LHCN-M2 (cell line): Measurements from ENCODE around the gene HIKESHI. TPM values are rescaled to one million over a fixed set of nuclear protein-coding genes. Genes with fewer than 3 reads are reported as not detected.

ENCODE experiments used
- DNase-seq: peaks from one replicate; pipeline ENCODE4 v3.0.0-alpha.2; 2012; ENCODE audit warnings: low read depth
- total RNA-seq: library from RNA; depleted of rRNA; stranded (reverse); fragments of >200 nt; gene quantifications from 2 replicates; pipeline ENCODE4 v1.2.3, GENCODE V29; 2014; rRNA removed

Gene HIKESHI
- total RNA-seq, 1 experiment from 2014 or later, result 67.3 TPM

DNA sequence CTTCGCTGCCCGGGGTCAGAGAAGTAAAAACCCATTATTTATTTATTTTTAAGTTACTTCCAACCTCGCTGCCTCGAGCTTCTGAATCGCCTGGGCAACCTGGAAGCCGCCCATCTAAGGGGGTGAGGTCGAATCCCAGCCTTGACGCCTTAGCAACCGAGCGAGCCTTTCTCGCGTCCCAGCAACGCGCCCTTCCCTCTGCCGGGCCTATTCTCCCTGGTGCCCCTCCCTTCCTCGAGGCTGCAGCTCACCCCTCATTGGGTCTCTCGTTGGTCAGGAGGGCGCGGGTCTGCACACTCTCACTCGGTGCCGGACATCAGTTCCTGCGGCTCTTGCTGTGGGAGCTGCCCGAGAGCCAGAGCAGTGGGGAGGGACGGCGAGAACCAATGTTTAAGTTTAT, 72.5 kb downstream of the HIKESHI start, which contains the start of gene CCDC81:
Gene CCDC81 (plus strand): TSS at position 302 of the 400 bp plus-strand sequence. CDS start 277 bp downstream, outside the sequence.
- no peak for DNase-seq

DNA sequence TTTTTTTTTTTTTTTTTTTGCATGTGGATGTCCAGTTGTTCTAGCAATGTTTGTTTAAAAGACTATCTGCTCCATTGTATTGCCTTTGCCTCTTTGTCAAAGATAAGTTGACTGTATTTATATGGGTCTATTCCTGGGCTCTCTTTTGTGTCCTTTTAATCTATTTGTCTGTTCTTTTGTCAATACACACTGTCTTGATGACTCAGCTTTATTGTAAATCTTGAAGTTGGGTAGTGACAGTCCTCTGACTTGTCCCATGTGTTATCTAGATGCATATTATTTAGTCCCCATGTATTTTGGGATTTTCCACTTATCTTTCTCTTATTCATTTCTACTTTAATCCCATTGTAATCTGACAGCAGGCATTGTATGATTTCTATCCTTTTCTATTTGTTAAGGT, 75.9 kb downstream of the HIKESHI start:
- no peak for DNase-seq

DNA sequence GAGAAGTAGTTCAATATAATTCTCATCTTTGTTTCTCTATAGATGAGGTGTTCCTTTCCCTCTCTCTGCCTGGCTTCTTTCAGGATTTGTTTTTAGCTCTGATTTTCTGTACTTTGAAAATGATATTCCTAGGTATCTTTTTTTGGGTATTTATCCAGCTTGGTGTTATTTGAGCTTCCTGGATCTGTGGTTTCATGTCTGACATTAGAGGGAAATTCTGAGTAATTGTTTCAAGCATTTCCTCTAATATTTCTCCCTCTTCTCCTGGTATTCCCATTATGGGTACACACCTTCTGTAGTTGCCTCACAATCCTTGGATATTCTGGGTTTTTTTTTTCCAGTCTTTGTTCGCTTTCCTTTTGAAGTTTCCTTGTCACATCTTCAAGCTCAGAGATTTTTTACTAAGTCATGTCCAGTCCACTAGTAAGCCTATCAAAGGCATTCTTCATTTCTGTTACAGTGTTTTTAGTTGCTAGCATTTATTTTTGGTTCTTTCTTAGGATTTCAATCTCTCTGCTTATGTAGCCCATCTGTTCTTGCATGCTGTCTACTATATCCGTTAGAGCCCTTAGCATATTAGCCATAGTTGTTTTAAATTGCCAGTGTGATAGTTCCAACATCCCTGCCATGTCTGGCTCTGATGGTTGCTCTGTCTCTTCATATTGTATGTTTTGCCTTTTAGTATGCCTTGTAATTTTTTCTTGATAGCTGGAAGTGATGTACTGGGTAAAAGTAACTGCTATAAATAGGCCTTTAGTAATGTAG, 78.4 kb downstream of the HIKESHI start:
- DNase-seq, result no peak

- DNase-seq, result no peak
These were observed 81.3 kb downstream of the HIKESHI start for GRCh38 chr11:86383041-86383955.

- DNase-seq, result no peak
These were observed 84.2 kb downstream of the HIKESHI start for GRCh38 chr11:86386283-86386682.

DNA sequence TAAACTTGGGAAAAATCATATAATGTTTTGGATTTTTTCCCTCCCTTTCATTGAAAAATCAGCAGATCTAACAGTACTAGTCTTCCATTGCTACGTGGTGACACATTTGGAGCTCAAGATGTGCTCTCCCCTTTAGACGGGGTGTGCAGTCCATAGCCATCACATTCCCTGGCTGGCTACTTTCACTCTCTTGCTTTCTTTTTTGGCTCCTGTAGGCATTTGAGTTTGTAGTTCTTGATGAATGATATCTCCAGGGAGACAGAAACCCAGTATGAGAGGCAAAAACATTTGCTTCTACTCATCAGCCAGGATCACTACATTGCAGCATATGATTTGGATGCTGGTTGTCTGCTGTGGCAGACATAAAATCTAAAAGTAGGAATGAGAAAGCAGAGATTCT, 84.7 kb downstream of the HIKESHI start:
- DNase-seq, result peak; percentile 59

DNA sequence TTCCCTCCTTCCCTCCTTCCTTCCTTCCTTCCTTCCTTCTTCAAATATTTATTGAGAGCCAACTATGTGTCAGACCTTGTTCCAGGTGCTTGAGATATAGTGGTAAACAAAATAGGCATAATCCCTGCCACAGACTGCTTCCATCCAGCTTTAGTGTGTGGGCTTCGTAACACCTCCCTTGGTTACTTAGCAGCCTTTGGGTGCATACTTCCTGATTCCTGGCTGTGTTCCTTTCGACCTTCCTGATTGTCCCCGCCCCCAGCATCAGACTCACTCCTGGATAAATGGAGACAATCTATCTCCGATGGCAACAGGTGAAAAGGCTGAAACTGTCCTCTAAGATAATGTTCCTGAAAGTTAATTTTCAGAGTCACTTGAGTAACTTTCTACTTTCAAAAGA, 86.2 kb downstream of the HIKESHI start:
- DNase-seq, result no peak

DNA sequence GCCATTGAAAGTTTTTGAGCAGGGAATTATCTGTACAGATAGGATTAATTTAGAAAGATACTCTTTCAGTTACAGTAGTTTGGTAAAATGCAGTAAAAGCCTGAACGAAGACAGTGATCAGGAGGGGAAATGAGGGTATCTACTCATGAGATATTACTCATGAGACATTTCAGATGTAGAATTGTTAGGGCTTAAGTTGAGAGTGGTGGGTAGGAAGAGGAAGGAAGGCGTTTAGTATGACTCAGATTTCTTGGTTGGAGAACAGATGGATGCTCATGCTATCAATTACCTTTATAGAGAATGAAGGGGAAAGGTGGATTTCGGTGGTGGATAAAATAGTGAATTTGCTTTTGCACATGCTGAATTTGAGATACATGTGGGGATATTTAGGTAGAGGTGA, 88.4 kb downstream of the HIKESHI start:
- no peak for DNase-seq

DNA sequence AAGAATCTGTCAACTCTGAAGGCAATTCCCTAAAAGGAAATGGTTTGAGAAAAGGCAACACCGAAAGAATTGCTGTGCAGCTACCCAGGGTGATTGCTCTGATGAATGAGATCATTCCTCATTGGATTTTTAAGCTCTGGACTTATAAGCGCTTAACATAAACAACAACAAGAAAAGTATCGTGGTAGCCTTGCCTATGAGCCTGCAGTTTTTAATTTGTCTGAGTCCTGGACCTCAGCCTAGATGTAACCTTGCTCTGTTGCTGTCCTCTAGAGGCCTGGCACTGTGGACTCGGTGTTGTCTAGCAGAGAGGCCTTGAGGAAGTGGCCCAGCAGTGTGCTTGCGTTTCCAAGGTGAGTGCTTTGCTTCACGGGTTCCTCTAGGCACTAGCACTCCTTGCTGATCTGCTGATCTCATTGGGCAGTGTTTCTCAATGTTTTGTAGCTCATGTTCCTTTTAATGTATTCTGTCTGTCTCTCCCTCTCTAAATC, 93.1 kb downstream of the HIKESHI start:
- DNase-seq, result no peak

Other genes starting within 250 kb of the HIKESHI start
- 168 and 186 TPM in 2 replicates for gene PICALM, start 233.2 kb upstream of the HIKESHI start, total RNA-seq
- gene EED, start 57.5 kb upstream of the HIKESHI start, total RNA-seq, result 22.3 and 27.4 TPM in 2 replicates
- gene CCDC81, start 72.6 kb downstream of the HIKESHI start, total RNA-seq, result 0.19 TPM in 1 of 2 replicates, not detected in the other